Activated CD4-positive, alpha-beta T cell treated with anti-CD3 and anti-CD28 coated beads for 4 hours (primary cell): ENCODE measurements around the gene USP36.
"Not testable (repeated sequence)": the region's sequence is repeated elsewhere in the genome, so short reads cannot be mapped to it uniquely, and the experiment has no call there.

Experiments
- DNase-seq, 2 donors: peaks; one replicate each; pipeline ENCODE4 v3.0.0-alpha.2; 2020

Gene USP36

DNA sequence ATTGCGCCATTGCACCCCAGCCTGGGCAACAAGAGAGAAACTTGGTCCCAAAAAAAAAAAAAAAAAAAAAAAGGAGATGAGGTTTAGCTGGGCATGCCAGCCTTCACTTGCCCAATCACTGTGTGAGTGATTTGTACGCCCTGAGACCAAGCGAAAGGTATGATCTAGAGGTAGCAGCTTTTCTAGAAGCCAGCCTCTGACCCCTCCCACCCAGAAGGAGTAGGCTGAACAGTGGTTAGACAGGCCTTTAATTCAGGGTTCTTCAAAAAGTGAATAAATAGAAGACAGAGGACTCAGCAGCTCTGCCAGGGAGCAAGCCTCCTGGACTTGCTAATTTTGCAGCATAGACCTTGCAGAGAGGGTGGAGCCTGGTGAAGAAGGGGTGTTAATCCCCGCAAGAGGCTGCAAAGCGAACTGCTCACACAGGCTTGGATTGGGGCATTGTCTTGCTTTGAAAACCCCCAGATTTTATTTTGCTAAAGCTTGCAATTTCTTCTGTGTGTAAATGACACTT is 51.4 kb downstream of the USP36 start:
- no peak for DNase-seq

DNA sequence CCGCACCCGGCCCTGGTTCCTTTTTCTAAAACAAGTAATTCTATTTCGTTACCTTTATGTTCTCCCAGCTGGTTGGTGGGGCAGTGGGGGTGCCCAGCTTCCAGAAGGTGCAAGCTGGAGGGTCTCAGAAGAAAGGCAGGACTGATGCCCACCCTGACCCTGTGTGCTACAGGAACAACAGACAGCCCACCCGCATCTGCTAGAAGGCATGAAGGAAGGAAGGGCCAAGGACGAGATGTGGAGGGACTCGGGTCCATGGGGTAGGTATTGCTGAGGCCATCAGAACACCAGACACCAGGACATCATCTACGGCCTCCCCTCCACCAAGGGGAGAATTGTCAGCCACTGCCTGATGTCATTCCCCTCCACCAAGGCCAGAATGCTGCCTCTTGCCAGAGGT is 52.2 kb downstream of the USP36 start:
- no peak for DNase-seq

GRCh38 chr17:78787444-78787843 is 53.2 kb downstream of the USP36 start:
- DNase-seq: no peak

DNA sequence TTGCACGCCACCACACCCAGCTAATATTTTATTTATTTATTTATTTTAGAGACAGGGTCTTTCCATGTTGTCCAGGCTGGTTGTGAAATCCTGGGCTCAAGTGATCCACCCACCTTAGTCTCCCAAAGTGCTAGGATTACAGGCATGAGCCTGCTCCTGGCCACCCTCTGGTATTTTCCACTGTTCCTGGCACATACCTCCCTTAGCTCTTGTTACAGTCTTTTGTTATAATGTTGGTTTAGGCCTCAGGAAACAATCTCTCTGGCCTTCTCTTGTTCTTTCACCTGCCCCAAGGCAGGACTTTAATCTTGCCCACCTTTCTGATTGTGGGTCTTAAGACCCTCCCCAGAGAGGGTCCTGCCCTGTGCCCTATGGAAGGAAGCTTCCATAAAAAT is 55.0 kb downstream of the USP36 start:
- no peak for DNase-seq

- no peak for DNase-seq
Observed at GRCh38 chr17:78785011-78785662, 55.5 kb downstream of the USP36 start.

- DNase-seq: no peak
Observed at GRCh38 chr17:78784352-78784751, 56.3 kb downstream of the USP36 start.

DNA sequence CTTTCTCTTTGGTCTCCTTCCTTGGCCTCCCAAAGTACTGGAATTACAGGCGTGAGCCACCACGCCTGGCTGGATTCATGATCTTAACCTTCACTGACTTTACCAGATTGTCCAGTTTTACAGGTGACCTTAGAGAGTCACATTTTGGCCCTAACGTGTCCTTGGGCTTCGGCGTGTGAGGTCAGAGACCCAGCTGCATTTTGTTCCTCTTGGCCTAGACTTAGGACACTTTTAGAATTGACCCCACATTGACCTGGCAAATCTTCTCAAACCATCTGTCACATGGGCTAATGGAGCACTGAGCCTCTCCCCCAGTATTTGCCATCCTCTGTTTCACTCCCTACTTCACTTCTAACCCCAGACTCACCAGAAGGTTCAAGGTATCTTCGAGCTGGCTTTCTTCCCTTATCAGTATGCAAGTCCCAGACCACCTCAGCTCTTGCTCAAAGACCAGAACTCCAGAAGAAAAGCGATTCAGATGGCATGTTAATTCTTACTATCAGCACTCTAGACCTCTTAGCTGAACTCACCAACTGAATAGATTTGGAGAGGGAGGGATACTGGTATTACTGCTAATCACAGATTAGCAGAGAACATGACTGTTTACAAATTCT is 56.8 kb downstream of the USP36 start:
- no peak for DNase-seq

- DNase-seq: no peak
Observed at GRCh38 chr17:78781893-78782304, 58.7 kb downstream of the USP36 start, which contains the start of gene CYTH1. TSS of gene CYTH1 (minus strand) at chr17:78782273. CDS start at chr17:78782223, 50 bp downstream.

GRCh38 chr17:78781104-78781892 is 59.3 kb downstream of the USP36 start:
- peak; percentile 38 to 41 for DNase-seq

DNA sequence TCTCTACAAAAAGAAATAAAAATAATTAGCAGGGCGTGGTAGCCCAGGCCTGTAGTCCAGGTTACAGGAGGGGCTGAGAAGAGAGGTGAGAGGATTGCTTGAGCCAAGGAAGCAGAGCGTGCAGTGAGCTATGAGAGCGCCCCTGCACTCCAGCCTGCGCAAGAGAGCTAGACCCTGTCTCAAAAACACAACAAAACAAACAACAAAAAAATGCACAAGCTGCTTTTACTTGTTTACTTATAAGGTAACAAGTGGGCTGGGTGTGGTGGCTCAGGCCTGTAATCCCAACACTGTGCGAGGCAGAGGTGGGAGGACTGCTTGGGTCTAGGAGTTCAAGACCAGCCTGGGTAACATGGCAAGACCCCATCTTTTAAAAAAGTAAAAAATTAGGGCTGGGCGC is 60.3 kb downstream of the USP36 start:
- DNase-seq: no peak

GRCh38 chr17:78779850-78780249 is 60.8 kb downstream of the USP36 start:
- DNase-seq: peak; percentile 52 to 57

GRCh38 chr17:78779286-78779651 is 61.3 kb downstream of the USP36 start:
- not testable (repeated sequence) for DNase-seq

DNA sequence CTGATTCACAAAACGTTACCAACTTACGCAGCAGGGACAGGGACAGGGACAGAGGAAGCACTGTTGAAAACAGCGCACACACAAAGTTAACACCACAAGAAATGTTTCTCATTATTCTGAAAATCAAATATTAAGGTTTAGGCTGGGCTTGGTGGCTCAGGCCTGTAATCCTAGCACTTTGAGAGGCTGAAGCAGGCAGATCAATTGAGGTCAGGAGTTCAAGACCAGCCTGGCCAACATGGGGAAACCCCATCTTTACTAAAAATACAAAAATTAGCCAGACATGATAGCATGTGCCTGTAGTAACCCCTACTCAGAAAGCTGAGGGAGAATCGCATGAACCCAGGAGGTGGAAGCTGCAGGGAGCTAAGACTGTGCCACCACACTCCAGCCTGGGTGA is 62.7 kb downstream of the USP36 start:
- DNase-seq: no peak

DNA sequence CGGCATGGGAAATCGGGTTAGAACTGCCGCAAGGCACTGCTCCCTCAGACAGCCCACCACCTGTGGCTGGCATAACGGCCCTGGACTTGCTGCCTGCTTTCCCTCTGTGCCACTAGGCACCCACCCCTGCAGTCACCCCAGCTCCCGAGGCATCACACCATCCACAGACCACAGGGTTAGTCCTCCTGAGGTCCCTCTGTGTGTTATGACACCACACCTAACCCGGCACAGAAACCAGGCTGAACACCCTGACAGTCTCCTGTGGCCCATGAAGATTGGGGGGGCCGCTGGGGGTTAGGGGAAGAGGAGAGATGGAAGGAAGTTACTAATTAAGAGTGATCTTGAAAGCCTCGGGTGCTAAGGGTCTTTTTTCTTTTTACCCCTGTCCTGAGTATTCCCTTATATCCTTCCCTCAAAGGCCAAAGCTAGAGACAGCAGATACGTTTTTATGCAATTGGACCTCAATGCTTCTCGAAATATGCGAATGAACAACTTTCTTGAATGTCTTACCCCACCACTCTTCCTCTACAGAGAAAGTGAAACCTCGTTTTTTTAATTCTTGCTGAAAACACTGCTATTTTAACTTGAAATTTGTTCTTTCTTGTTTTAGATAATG is 65.5 kb downstream of the USP36 start:
- peak; percentile 41 to 48 for DNase-seq

GRCh38 chr17:78774453-78774852 is 66.2 kb downstream of the USP36 start:
- no peak for DNase-seq

GRCh38 chr17:78771758-78772382 is 68.7 kb downstream of the USP36 start:
- no peak for DNase-seq

DNA sequence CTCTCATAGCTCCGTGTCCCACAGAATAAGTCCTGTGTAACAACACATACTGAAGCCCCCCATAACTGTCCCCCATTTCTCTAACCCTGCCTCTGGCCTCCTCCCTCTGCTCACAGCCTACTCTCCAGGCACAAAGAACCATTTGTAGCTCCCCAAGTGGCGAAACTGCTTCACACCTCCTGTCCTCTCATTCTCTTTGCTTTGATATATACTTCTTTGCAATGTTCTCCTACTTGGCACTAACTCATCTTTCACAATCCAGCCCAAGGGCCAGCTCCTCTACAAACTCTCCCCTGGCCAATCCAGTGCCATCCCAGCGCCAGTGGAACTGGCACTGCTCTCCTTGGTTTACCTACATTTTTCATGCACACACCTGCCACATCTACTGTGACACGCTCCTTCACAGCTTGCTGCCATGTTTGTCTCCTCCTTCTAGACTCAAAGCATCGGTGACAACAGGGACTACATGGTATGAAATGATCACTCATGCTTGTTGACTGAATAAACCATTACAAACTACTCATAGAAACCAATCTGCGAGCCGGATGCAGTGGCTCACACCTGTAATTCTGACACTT is 71.3 kb downstream of the USP36 start:
- no peak for DNase-seq

DNA sequence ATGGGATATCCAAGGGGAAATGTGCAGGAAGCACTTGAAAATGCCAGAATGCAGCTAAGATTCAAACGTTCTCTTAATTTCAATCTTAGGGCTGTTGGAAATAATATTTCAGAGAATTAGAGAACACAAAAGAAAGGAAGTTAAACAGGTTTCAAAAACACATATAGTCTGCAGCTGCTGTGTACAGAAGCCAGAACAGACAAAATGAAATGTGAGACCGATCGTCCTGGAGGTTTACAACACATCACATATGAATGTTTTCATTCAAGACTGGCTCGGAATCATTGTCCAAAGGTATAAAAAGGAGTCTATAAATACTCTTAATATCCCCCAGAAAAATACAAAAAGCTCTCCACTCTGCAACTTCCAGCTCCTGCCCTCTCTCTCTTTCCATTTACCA is 72.8 kb downstream of the USP36 start:
- DNase-seq: no peak

DNA sequence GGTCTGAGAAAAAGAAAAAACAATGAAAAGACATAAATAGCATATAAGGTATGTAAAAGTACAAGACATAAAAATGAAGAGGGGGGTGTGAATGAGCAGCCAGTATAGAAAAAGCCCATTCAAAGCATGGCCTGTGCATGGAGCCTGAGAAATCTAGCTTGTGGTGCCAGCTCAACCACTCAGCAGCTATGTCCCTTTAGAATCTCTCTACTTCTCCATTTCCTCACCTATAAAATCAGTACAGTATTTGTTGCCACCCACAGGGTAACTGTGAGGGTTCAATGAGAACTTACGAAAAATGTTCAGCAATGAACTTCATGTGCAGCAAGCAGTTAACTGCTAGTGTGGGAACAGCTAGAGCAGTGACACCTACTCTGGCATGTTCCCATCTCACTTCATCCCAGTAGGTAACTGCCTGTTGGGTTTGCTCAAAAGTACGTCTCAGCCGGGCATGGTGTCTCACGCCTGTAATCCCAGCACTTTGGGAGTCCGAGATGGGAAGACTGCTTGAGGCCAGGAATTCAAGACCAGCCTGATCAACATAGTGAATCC is 73.8 kb downstream of the USP36 start:
- no peak for DNase-seq

- no peak for DNase-seq
Observed at GRCh38 chr17:78766225-78766624, 74.4 kb downstream of the USP36 start.

GRCh38 chr17:78765821-78766220 is 74.8 kb downstream of the USP36 start:
- DNase-seq: no peak

DNA sequence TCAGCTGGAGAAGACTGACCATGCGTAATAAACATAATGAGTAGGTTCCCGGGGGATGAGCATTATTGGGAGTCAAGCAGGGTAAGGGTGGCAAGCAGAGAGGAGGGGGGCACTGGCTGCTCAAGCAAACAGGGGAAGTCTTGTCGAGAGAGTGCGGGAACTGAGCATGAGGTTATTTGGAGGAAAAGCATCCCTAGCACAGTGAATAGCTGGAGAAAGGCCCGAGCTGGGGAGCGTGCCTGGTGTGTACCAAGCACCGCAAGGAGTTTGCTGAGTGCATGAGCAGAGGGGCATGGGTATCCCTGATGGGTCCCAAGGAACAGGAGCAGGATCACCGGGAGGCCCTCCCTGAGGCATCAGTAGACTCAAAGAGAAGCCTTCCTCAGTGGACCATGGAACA is 75.7 kb downstream of the USP36 start:
- DNase-seq: no peak
